ENCODE measurements around the gene SGCG.
A peak's percentile ranks its signal among the peaks of the same experiment; 100 is the strongest.
"Not testable (repeated sequence)": the region's sequence is repeated elsewhere in the genome, so short reads cannot be mapped to it uniquely, and the experiment has no call there.

The SGCG gene

DNA sequence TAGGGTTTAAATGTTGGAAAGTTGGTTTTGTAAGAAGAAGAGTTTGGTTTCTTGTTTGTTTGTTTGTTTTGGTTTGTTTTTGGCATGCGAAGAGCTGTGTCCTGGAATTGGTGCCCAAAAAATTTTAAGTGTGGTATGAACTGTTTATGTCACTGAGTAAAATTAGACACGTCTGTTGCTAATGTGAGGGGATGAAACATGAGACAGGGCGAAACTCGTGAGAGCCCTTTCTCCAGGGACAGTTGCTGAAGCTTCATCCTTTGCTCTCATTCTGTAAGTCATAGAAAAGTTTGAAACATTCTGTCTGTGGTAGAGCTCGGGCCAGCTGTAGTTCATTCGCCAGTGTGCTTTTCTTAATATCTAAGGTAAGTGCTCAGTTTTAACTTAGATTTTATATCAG lies at the start of gene SGCG:
TSS of gene SGCG (plus strand) at position 269 of the 400 bp plus-strand sequence. CDS start 22,716 bp downstream, outside the sequence.
- DNase-seq = no peak

DNA sequence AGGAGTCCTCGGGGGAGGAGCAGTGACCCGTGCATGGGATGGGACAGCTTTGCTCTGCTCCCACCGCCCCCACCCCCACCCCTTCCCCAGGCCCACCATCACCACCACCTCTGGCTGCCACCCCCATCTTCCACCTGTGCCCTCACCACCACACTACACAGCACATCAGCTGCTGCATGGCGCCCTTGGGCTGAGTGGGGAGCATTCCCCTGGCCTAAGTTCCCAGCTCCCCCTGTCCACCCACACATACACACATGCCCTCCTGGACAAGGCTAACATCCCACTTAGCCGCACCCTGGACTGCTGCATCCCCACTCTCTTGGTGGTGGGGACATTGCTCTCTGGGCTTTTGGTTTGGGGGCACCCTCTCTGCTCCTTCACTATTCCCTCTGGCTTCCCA lies 46.2 kb upstream of the SGCG start:
- DNase-seq = no peak

GRCh38 chr13:23140492-23140891 lies 40.3 kb upstream of the SGCG start:
- DNase-seq = no peak

- no peak for DNase-seq
Measured at GRCh38 chr13:23141964-23142363, 38.8 kb upstream of the SGCG start.

DNA sequence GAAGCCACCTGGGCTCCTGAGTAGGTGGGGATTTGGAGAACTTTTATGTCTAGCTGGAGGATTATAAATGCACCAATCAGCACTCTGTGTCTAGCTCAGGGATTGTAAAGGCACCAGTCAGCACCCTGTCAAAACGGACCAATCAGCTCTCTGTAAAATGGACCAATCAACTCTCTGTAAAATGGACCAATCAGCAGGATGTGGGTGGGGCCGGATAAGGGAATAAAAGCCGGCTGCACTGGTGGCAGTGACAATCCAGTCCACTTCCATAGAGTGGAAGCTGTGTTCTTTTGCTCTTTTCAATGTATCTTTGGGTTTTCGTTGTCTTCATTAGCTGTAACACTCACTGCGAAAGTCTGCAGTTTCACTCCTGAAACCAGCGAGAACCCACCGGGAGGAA lies 38.2 kb upstream of the SGCG start:
- DNase-seq = not testable (repeated sequence)

- no peak for DNase-seq
Measured at GRCh38 chr13:23144431-23144830, 36.3 kb upstream of the SGCG start.

DNA sequence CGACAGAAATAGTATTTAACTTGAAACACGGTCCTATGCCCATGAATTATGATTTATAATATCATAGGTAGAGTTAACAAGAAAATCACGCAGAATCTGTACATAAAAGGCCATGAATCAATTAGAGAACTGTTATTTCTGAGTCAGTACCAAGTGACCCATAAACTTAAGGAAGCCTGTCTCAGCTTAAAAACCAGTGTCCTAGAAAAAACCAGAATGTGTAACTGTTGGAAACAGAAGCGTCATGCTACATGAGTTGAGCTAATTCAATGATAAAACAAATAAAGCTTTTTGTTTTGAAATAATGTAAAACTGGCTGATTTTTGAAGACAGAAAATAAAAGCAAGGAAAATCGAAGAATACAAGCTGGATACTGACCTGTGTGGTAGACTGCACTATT lies 34.8 kb upstream of the SGCG start:
- no peak for DNase-seq

DNA sequence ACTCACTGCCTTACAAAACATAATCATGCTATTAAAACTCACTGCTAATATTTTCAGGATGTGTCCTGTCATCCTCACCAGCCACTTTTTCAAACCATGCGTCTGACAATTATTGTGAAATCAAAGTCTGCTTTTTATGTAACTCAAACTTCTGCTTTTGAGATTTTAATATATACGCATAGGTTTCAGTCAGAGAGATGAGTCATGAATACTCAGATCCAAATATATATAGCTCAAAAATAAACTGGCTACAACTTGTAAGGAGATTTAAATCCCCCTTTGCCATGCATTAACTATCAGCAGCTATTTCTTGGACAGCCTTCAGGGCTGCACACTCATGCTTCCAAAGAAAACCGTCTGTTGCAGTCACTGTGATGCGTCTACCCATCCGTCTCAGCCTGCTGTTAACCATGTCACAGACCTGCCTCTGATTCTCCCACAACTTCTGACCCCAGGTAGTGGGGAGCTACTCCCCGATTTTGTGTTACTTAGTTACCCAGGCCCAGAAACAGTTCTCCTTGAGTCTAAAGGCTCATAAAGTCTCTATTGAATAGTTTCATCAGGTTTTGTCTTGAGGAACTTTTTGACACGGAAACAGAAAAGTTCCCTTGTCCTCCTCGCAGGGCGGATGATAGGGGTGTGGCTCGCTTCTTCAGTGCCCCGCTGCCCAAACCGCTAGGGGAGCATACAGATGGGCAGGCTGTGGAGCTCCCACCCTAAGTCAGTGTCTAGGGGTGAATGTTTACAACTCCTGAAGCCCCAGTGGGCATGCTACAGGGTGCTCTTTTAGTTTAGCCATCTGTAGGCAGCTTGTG lies 33.8 kb upstream of the SGCG start:
- DNase-seq = no peak

DNA sequence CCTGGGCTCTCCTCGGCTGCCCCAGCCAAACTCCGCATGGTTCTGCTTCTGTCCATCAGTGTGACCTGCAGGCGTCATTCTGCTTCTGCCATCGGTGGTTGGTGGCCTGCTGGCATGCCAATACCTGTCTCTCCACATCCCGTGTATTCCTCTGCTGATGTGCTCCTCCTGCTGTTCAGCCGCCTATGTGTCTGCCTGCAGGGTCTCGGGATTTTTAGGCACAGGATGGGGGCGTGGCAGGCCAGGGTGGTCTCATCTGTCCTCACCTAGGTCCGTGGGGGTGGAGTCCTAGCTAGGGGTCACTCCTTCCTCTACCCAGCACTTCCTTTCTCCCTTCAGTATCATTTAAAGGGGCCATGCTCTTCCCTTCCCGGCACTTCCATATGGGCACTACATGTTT lies 33.0 kb upstream of the SGCG start:
- DNase-seq = no peak

DNA sequence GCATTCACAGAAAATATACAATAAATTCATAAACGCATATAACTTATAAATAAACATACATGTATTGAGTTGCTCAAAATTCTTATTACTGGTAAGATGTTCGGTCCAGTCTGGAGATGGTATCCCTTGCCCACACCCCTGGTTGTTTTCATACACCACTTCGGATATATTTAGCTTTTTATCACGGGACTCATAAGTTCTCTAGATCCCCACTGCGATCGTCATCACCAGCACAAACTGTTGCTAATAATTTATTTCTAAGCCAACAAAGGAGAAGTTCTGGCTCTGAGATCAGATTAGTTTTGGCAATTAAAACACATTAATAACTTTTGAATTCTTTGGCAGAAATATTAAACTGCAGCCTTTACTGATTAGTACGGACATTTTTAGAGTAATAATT lies 23.0 kb upstream of the SGCG start:
- DNase-seq = no peak

- DNase-seq = peak; percentile 40
Measured at GRCh38 chr13:23159205-23159759, 21.5 kb upstream of the SGCG start.

DNA sequence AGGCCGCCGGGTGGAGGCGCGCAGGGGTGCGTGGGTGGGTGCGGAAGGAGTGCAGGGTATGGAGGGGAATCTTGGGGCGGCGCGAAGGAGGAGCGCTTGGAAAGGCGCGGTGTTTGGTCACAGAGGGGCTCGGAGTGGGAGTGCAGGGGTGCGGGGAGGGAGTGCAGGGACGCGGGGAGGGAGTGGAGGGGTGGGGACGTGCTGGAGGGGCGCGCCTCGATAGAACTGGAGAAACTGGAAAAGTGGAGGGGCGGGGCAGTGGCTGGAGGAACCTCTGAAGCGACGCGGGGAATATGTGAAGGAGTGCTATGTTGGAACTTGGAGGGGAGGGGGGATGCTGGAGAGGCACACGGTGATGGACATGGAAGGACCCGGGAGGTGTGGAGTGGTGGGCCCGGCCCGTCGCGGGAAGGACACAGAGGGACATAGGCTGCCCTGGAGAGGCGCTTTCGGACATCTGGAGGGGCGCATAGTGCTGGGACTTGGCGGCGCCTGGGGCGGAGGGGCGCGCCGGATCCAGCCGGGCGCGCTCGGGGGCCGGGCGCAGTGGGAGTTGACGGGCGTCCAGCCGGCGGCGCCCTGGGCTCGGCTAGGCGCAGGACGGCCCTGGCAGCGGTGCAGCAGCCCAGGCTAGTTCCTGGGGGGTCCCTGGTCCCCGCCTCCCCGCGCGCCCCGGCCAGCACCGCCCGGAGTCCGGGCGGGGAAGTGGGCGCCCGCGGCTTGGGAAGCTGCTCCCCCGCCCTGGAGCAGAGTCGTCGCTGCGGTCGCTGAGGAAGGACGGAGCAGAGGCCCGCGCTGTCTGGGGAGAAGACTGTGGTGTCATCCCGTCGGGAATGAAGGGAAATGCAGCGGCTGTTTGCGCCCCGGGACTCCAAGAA lies 20.8 kb upstream of the SGCG start:
- no peak for DNase-seq

DNA sequence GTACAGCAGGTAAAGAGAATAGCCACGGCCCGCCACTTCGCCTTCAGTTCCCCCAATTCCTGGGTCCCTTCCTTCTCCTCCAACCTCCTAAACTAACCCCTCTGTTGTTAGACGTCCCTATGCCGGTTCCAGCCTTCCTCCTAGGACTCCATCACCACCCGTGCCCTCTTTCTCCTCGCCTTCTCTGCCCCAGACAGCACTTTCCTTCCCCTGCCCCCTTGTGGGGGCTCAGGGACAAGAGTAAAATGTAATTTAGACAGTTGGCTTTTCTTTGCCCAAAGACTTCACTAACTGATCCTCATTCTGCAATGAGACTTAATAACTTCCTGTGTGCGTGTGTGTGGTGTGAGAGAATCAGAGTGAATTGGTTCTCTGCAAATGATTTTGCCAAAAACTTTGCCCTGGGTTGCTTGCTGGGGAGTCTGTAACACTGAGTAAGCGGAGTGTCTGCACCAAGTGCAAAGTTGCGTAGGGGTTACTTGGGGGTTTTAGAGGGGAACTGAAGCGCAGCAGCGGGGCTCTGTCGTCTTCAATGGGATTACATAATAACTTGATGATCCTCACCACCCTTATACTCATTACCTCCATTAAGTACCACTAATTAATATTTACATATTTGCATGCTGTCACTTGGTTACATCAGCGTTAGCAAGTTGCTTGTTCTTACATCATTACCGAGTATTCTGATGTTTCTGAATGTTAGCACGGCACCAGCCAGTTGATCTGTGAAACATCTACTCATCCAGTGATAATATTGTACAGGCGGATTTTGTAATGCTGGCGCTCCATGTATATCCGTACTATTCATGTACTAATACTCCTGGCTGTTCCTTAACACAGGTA lies 19.9 kb upstream of the SGCG start:
- no peak for DNase-seq

GRCh38 chr13:23161481-23161825 lies 19.3 kb upstream of the SGCG start:
- DNase-seq = no peak

GRCh38 chr13:23175920-23176319 lies 4.9 kb upstream of the SGCG start:
- peak; percentile 7 for DNase-seq

DNA sequence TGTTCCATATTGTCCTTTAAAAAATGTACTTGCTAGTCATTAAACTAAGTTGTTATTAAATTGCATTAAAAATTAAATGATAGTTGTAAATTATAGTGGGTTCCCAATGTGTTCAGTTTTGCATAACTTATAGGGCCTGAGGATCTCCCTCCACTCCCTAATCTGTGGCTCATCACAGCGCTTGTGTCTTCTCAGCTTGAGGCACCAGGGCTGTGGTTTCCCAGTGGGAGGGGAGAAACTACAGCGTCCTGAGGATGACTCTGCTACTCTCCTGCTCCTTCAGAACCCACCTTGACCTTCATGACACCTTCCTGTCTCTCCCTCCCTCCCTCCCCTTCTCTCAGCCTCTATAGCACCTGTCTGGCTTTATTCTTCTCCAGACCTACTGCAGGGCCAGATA lies 1.4 kb downstream of the SGCG start:
- no peak for DNase-seq

GRCh38 chr13:23183292-23183691 lies 2.5 kb downstream of the SGCG start:
- no peak for DNase-seq

DNA sequence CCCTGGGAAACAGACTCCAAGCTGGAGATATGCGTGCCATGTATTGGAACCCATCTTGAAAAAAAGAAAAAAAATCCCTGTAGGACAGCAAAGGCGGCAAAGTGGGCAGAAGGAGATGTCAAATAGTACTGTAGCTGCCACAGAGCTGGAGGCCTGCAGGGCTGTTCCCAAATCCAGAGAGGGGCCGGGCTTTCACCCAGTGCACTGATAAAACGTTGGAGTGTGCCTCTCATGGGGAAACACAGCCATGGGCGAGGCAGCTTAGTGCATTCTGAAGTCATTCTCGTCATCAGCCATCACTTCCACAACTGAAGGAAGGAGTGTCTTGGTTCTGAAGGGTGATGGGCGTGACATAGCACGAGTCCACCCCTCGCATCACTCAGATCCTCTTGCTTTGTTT lies 4.8 kb downstream of the SGCG start:
- no peak for DNase-seq

DNA sequence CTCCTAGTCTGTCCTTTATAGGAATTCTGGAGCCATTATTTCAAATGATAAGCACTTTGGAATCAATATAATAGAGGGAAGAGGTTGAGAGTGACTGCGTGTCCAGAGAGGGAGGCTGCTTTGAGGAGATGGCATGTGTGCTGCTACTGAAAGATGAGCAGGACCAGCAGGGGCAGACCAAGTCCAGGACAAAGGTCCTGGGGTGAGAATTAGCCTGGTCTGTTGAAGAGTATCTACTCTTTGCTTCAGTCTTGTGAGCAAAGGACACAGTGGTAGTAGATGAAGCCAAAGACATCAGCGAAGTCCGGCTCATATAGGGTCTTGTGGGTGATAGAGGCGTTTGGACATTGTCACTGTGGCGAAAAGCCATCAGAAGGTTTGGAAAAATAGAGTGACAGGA lies 21.1 kb downstream of the SGCG start:
- no peak for DNase-seq

DNA sequence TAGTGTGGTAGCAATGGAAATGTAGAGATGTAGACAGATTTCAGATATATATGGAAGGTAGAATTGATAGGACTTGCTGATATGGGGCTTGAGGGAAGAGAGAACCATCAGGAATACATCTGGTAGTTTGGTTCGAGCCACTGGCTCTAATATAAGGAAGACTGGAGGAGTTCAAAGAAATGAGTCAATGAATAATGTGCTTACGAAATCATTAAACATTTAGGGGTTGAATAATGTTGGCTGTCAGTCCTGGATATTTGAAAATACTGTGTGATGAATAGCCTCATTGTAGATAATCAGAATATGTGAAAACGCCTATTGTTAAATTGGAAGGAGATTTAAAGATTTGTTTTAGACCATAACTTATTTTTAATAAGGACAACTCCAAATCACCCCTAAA lies 21.6 kb downstream of the SGCG start:
- DNase-seq = no peak

GRCh38 chr13:23203516-23203915 lies 22.7 kb downstream of the SGCG start:
- DNase-seq = no peak

- DNase-seq = no peak
Measured at GRCh38 chr13:23205807-23206206, 25.0 kb downstream of the SGCG start.

DNA sequence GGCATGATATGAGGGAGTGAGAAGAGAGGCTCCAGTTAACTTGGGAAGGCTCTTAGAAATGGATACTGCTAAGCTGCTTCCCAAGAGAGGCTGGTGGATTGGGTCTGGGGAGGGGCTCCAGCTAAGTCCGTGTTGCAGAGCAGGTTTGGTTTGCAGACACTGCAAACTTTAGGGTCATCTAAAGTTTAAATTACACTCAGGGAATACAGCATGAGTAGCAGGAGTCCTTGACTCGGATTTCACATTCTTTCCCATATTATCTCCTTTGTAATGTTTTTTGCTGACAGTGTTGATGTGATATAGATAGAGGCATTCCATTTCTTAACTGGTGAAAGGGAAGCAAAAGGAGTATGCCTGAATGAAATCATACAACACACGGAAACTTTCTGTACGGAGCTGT lies 31.9 kb downstream of the SGCG start:
- DNase-seq = no peak

Data from hematopoietic multipotent progenitor cell treated with erythropoietin and hydrocortisone succinate and interleukin-3 and kit ligand, for 8 days (in vitro differentiated cells).